HL-60 (cell line): ENCODE data around the gene TACC3.

Source experiments
- DNase-seq, 2 experiments: peaks; one replicate each; pipeline ENCODE4 v3.0.0-alpha.2; 2010 to 2020; ENCODE audit warnings: low read depth in 1 of 2, low spot score in 1 of 2
- H3K27ac ChIP-seq: fragments of 250-450 bp; sonication (Bioruptor Pico); replicated peaks from 2 replicates; pipeline ENCODE4 v1.5.1; 2020; ENCODE audit warnings: mild to moderate bottlenecking, moderate library complexity
- H3K27me3 ChIP-seq: fragments of 250-450 bp; sonication (Bioruptor Pico); 2 replicates; pipeline ENCODE4 v1.5.1; 2021; ENCODE audit warnings: mild to moderate bottlenecking, moderate library complexity; ENCODE audit not compliant: insufficient read depth, poor library complexity, severe bottlenecking
- H3K4me3 ChIP-seq: replicated peaks from 2 replicates; pipeline ENCODE4 v1.5.1; 2011; ENCODE audit warnings: mild to moderate bottlenecking, control low read depth, low read length; ENCODE audit not compliant: insufficient read depth
- CTCF ChIP-seq: IDR thresholded peaks from one replicate; pipeline ENCODE4 v1.5.1; 2011; ENCODE audit warnings: low read length, control low read depth, inconsistent platforms; ENCODE audit not compliant: insufficient read depth
- GABPA ChIP-seq: IDR thresholded peaks from 2 replicates; pipeline ENCODE4 v1.6.1; 2012; ENCODE audit warnings: low read depth
- POLR2AphosphoS5 ChIP-seq: IDR thresholded peaks from 2 replicates; pipeline ENCODE4 v1.6.1; 2012; ENCODE audit warnings: low read depth
- REST ChIP-seq: IDR thresholded peaks from 2 replicates; pipeline ENCODE4 v1.6.1; 2012; ENCODE audit warnings: low read depth; ENCODE audit not compliant: insufficient replicate concordance
- SPI1 ChIP-seq: IDR thresholded peaks from 2 replicates; pipeline ENCODE4 v1.6.1; 2012; ENCODE audit warnings: low read depth, mild to moderate bottlenecking, borderline replicate concordance

The TACC3 gene

GRCh38 chr4:1793496-1793840, 72.1 kb downstream of the TACC3 start:
- Histone ChIP-seq H3K4me3 (peak overlapping the region; percentile 24; the same call in 1 of the 2 replicates), H3K27me3 (peaks cover 45% of the 10 kb centered on the region), H3K27ac (no peak overlapping the region)
- no peak for TF ChIP-seq SPI1
- TF ChIP-seq CTCF = no peak
- TF ChIP-seq GABPA = no peak
- TF ChIP-seq POLR2AphosphoS5 = no peak
- TF ChIP-seq REST = no peak
- DNase-seq = no peak

GRCh38 chr4:1793940-1794808, 72.9 kb downstream of the TACC3 start:
- H3K27ac ChIP-seq = no peak overlapping the region
- no peak for TF ChIP-seq SPI1
- no peak for TF ChIP-seq CTCF
- no peak for TF ChIP-seq GABPA
- TF ChIP-seq POLR2AphosphoS5 = no peak
- no peak for TF ChIP-seq REST
- no peak for DNase-seq
- peak overlapping the region; percentile 11; the same call in 1 of the 2 replicates for H3K4me3 ChIP-seq
- peaks cover 45% of the 10 kb centered on the region for H3K27me3 ChIP-seq
